Ishikawa (cell line): Measurements from ENCODE around the gene HTT.

ENCODE experiments used
- TAF1 ChIP-seq: IDR thresholded peaks from 2 replicates; pipeline ENCODE4 v1.6.1; 2012; ENCODE audit warnings: low read depth, mild to moderate bottlenecking
- ZBTB7A ChIP-seq: IDR thresholded peaks from 2 replicates; pipeline ENCODE4 v1.6.1; 2012; ENCODE audit warnings: low read depth
- TF ChIP-seq, protein P1 (sequence below): IDR thresholded peaks from 2 replicates; pipeline ENCODE4 v1.6.1; 2012; ENCODE audit warnings: low read depth, mild to moderate bottlenecking

DNA sequence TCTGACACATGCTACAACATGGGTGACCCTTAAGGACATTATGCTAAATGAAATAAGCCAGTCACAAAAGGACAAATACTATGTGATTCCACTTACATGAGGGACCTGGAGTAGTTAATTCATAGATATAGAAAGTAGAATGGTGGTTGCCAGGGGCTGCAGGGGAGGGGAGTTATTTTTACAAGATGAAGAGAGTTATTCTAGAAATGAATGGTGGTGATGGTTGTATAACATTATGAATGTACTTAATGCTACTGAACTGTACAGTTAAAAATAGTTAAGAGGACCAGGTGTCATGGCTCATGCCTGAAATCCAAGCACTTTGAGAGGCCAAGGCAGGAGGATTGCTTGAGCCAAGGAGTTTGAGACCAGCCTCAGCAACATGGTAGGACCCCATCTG lies 115.0 kb downstream of the HTT start:
- TF ChIP-seq TAF1 = no peak
- TF ChIP-seq, protein P1, sequence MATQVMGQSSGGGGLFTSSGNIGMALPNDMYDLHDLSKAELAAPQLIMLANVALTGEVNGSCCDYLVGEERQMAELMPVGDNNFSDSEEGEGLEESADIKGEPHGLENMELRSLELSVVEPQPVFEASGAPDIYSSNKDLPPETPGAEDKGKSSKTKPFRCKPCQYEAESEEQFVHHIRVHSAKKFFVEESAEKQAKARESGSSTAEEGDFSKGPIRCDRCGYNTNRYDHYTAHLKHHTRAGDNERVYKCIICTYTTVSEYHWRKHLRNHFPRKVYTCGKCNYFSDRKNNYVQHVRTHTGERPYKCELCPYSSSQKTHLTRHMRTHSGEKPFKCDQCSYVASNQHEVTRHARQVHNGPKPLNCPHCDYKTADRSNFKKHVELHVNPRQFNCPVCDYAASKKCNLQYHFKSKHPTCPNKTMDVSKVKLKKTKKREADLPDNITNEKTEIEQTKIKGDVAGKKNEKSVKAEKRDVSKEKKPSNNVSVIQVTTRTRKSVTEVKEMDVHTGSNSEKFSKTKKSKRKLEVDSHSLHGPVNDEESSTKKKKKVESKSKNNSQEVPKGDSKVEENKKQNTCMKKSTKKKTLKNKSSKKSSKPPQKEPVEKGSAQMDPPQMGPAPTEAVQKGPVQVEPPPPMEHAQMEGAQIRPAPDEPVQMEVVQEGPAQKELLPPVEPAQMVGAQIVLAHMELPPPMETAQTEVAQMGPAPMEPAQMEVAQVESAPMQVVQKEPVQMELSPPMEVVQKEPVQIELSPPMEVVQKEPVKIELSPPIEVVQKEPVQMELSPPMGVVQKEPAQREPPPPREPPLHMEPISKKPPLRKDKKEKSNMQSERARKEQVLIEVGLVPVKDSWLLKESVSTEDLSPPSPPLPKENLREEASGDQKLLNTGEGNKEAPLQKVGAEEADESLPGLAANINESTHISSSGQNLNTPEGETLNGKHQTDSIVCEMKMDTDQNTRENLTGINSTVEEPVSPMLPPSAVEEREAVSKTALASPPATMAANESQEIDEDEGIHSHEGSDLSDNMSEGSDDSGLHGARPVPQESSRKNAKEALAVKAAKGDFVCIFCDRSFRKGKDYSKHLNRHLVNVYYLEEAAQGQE = no peak
- no peak for TF ChIP-seq ZBTB7A
